ENCODE data around the gene NKAIN2. TPM values are rescaled to one million over a fixed set of nuclear protein-coding genes. Genes with fewer than 3 reads are reported as not detected.

The NKAIN2 gene
- total and polyA plus RNA-seq, 2 donors (not counting 3 experiments of a cell fraction or from before 2014, with no cell fraction given): 0.03 TPM; not detected in 1

GRCh38 chr6:123788319-123788718 lies 15.3 kb upstream of the NKAIN2 start:
- dilution Hi-C loops (cut with MboI; ENCODE audit: extremely low pct_ligation_motif_present, low sequenced_read_pairs) (no loop called here), intact Hi-C loops (cut with micrococcal nuclease) (no loop called here)
- H3K27me3 ChIP-seq (ENCODE audit: control insufficient read depth in 2 of 2, insufficient read depth in 2 of 2, low read length in 2 of 2): peaks cover 0 to 3% of the 10 kb centered on the region in 2 experiments
- H3K9ac ChIP-seq (replicated peaks; ENCODE audit: extremely low read depth, insufficient read depth, low read length): no peak overlapping the region
- H3K36me3 ChIP-seq (ENCODE audit: control insufficient read depth in 2 of 2, extremely low read depth in 1 of 2, insufficient read depth in 2 of 2, low read length in 2 of 2): no peaks in the 10 kb centered on the region
- H3K4me3 ChIP-seq (replicated peaks in 1 of 3; ENCODE audit: insufficient read depth in 1 of 3, low read depth in 1 of 3, low read length in 3 of 3): no peak overlapping the region
- TF ChIP-seq MAX (IDR thresholded peaks at IDR 0.05; ENCODE audit: insufficient read depth, insufficient read length): no peak
- TF ChIP-seq FOS (IDR thresholded peaks at IDR 0.05; ENCODE audit: borderline replicate concordance, insufficient read depth, low read length): no peak
- no peak for TF ChIP-seq MYC (IDR thresholded peaks at IDR 0.05; ENCODE audit: low read depth, low read length)
- no peak for TF ChIP-seq POLR2AphosphoS5 (IDR thresholded peaks at IDR 0.05; ENCODE audit: insufficient read depth, low read depth, low read length)
- TF ChIP-seq EZH2 (IDR thresholded peaks at IDR 0.05; ENCODE audit: borderline replicate concordance, low read depth, low read length, severe bottlenecking): no peak
- TF ChIP-seq GATA2 (IDR thresholded peaks at IDR 0.05; ENCODE audit: insufficient read depth, insufficient read length, low read depth, low read length): no peak
- TF ChIP-seq POLR2A (IDR thresholded peaks at IDR 0.05; ENCODE audit: low read depth, low read length): no peak
- no peak for TF ChIP-seq JUN (IDR thresholded peaks at IDR 0.05; ENCODE audit: borderline replicate concordance, insufficient read depth, insufficient read length, low read depth)
- no peak for TF ChIP-seq CTCF (IDR thresholded peaks at IDR 0.05; ENCODE audit: extremely low read depth in 1 of 2, insufficient read depth in 1 of 2, low read depth in 1 of 2, low read length in 2 of 2)
- POLR2A ChIA-PET: no interaction called here
- no peak overlapping the region for H2AFZ ChIP-seq (ENCODE audit: low read depth, low read length)
- H3K4me2 ChIP-seq (ENCODE audit: insufficient read depth, low read length): no peak overlapping the region
- no TSS peak for BruUV-seq (replicated peaks)
- DNase-seq (ENCODE audit: low read depth, low spot score): no peak
- no peak for FAIRE-seq
- CTCF ChIA-PET: interaction anchor here (1.3 to 2.8 kb wide), 3 partner anchors 10 to 14 kb away, joined by 3 to 18 read pairs (median 5); no protein-coding TSS in a partner anchor
- H4K20me1 ChIP-seq (replicated peaks; ENCODE audit: control insufficient read depth, extremely low read depth, insufficient read depth, low read length): no peaks in the 10 kb centered on the region
- H3K27ac ChIP-seq (ENCODE audit: insufficient read depth, low read depth, low read length): no peak overlapping the region
- no peaks in the 10 kb centered on the region for H3K9me1 ChIP-seq (replicated peaks; ENCODE audit: control insufficient read depth, extremely low read depth, insufficient read depth, low read length)
- no peaks in the 10 kb centered on the region for H3K79me2 ChIP-seq (ENCODE audit: control insufficient read depth, insufficient read depth, low read length)
- no peaks in the 10 kb centered on the region for H3K9me3 ChIP-seq (replicated peaks; ENCODE audit: control insufficient read depth, insufficient read depth, low read length)
- H3K4me1 ChIP-seq (ENCODE audit: control insufficient read depth, extremely low read depth, insufficient read depth, low read length): no peaks in the 10 kb centered on the region
